Fibroblast of skin of abdomen (primary cell): ENCODE data around the gene FCN2.
A peak's percentile ranks its signal among the peaks of the same experiment; 100 is the strongest.

ENCODE experiments used
- DNase-seq: peaks from one replicate; pipeline ENCODE4 v3.0.0-alpha.2; 2013

The FCN2 gene

GRCh38 chr9:134888603-134889190 is 8.1 kb downstream of the FCN2 start:
- no peak for DNase-seq

- no peak for DNase-seq
Measured at GRCh38 chr9:134889386-134890154, 9.0 kb downstream of the FCN2 start.

- DNase-seq: no peak
Measured at GRCh38 chr9:134890155-134890495, 9.5 kb downstream of the FCN2 start.

GRCh38 chr9:134891053-134891452 is 10.4 kb downstream of the FCN2 start:
- DNase-seq: no peak

- no peak for DNase-seq
Measured at GRCh38 chr9:134891713-134892112, 11.1 kb downstream of the FCN2 start.

- no peak for DNase-seq
Measured at GRCh38 chr9:134892221-134892620, 11.6 kb downstream of the FCN2 start.

GRCh38 chr9:134892820-134893420 is 12.3 kb downstream of the FCN2 start:
- DNase-seq: no peak

GRCh38 chr9:134894136-134894860 is 13.7 kb downstream of the FCN2 start:
- no peak for DNase-seq

- no peak for DNase-seq
Measured at GRCh38 chr9:134895097-134895496, 14.5 kb downstream of the FCN2 start.

- DNase-seq: no peak
Measured at GRCh38 chr9:134895567-134895907, 14.9 kb downstream of the FCN2 start.

- peak; percentile 70 for DNase-seq
Measured at GRCh38 chr9:134895908-134896833, 15.6 kb downstream of the FCN2 start.

GRCh38 chr9:134896834-134897583 is 16.4 kb downstream of the FCN2 start:
- no peak for DNase-seq

GRCh38 chr9:134897584-134898170 is 17.1 kb downstream of the FCN2 start:
- DNase-seq: no peak

GRCh38 chr9:134898319-134898718 is 17.7 kb downstream of the FCN2 start:
- DNase-seq: no peak

- DNase-seq: no peak
Measured at GRCh38 chr9:134899168-134899567, 18.6 kb downstream of the FCN2 start.

GRCh38 chr9:134899818-134900217 is 19.2 kb downstream of the FCN2 start:
- no peak for DNase-seq

GRCh38 chr9:134902936-134903335 is 22.3 kb downstream of the FCN2 start:
- DNase-seq: no peak

GRCh38 chr9:134908524-134909309 is 28.1 kb downstream of the FCN2 start:
- DNase-seq: no peak

GRCh38 chr9:134909511-134910481 is 29.2 kb downstream of the FCN2 start:
- no peak for DNase-seq
